ENCODE results near the gene FKBP6.
"Not testable (repeated sequence)": the region's sequence is repeated elsewhere in the genome, so short reads cannot be mapped to it uniquely, and the experiment has no call there.

FKBP6 gene

GRCh38 chr7:73399185-73400050 lies 71.5 kb downstream of the FKBP6 start:
- TF ChIP-seq L3MBTL2 (conservative IDR thresholded peaks at IDR 0.05): peak; percentile 94
- DNase-seq (ENCODE audit: extremely low spot score): peak; percentile 76
- POLR2A ChIA-PET: interaction anchor here (1.1 kb wide), 1 partner anchor 37 kb away, joined by 3 read pairs; no protein-coding TSS in a partner anchor
- CTCF ChIA-PET: not testable (repeated sequence)

GRCh38 chr7:73404860-73405259 lies 76.9 kb downstream of the FKBP6 start:
- POLR2A ChIA-PET; DNase-seq (ENCODE audit: extremely low spot score); CTCF ChIA-PET: not testable (repeated sequence)

Measured in HEK293T (cell line).